DND-41 (cell line): ENCODE results near the gene CHRNA5.

ENCODE experiments used
- ATAC-seq: fragments of 200-7000 bp; cut with Tn5 transposase; 3 replicates; pipeline ENCODE4 v1.9.1; 2021; ENCODE audit warnings: low read depth; ENCODE audit not compliant: insufficient read depth
- DNase-seq: peaks from one replicate; pipeline ENCODE4 v3.0.0-alpha.2; 2020
- H2AFZ ChIP-seq: 2 replicates; pipeline ENCODE4 v1.6.0; 2012; ENCODE audit warnings: low read depth, low read length
- H3K27ac ChIP-seq: 2 replicates; pipeline ENCODE4 v1.5.1; 2012; ENCODE audit warnings: low read length, inconsistent platforms
- H3K27me3 ChIP-seq: fragments of 200-600 bp; sonication (generic); 2 replicates; pipeline ENCODE4 v1.6.0; 2012; ENCODE audit warnings: low read length, mild to moderate bottlenecking, inconsistent platforms; ENCODE audit not compliant: insufficient read depth, poor library complexity
- H3K36me3 ChIP-seq: 2 replicates; pipeline ENCODE4 v1.5.1; 2012; ENCODE audit warnings: low read length, inconsistent platforms; ENCODE audit not compliant: insufficient read depth
- H3K4me1 ChIP-seq: 2 replicates; pipeline ENCODE4 v1.5.1; 2012; ENCODE audit warnings: mild to moderate bottlenecking, low read length; ENCODE audit not compliant: insufficient read depth
- H3K4me2 ChIP-seq: 2 replicates; pipeline ENCODE4 v1.6.0; 2012; ENCODE audit warnings: mild to moderate bottlenecking, moderate library complexity, low read length, inconsistent platforms; ENCODE audit not compliant: insufficient read depth
- H3K4me3 ChIP-seq, 2 experiments: fragments of 200-600 bp in 1 of 2; shearing (Covaris generic) in 1 of 2; 2 replicates each; pipeline ENCODE4 v1.5.1; 2012 to 2016; ENCODE audit warnings: inconsistent platforms in 2 of 2, low read length in 2 of 2, mild to moderate bottlenecking in 2 of 2, low read depth in 1 of 2, moderate library complexity in 1 of 2
- H3K79me2 ChIP-seq: 2 replicates; pipeline ENCODE4 v1.6.0; 2012; ENCODE audit warnings: low read length, inconsistent platforms; ENCODE audit not compliant: insufficient read depth
- H3K9ac ChIP-seq: 2 replicates; pipeline ENCODE4 v1.6.0; 2012; ENCODE audit warnings: low read depth, mild to moderate bottlenecking, inconsistent platforms, low read length, moderate library complexity
- H3K9me3 ChIP-seq: 2 replicates; pipeline ENCODE4 v1.5.1; 2012; ENCODE audit warnings: low read length, moderate library complexity, mild to moderate bottlenecking, inconsistent platforms; ENCODE audit not compliant: insufficient read depth, severe bottlenecking
- H4K20me1 ChIP-seq: 2 replicates; pipeline ENCODE4 v1.6.0; 2012; ENCODE audit warnings: low read length; ENCODE audit not compliant: insufficient read depth
- EZH2 ChIP-seq: IDR thresholded peaks from 3 replicates; pipeline ENCODE4 v1.6.1; 2012; ENCODE audit warnings: borderline replicate concordance, low read depth, mild to moderate bottlenecking, moderate library complexity, low read length, inconsistent platforms; ENCODE audit not compliant: severe bottlenecking
- TF ChIP-seq, protein P1 (sequence below): IDR thresholded peaks from 2 replicates; pipeline ENCODE4 v1.5.1; 2012; ENCODE audit warnings: borderline replicate concordance, low read length, moderate library complexity, mild to moderate bottlenecking; ENCODE audit not compliant: poor library complexity, severe bottlenecking; ENCODE audit errors: extremely low read depth

CHRNA5 gene

DNA sequence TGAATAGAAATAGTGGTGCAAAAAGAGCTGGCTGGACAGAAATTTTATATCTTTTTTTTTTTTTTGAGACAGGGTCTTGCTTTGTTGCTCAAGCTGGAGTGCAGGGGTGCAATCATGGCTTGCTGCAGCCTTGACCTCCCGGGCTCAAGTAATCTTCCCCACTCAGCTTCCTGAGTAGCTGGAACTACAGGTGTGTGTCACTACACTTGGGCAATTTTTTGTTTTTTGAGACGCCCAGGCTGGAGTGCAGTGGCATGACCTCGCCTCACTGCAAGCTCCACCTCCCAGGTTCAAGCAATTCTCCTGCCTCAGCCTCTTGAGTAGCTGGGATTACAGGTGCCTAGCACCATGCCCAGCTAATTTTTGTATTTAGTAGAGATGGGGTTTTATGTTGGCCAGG lies 33.0 kb downstream of the CHRNA5 start:
- Histone ChIP-seq H3K9ac (no peak overlapping the region), H3K27me3 (no peaks in the 10 kb centered on the region), H3K4me1 (no peaks in the 10 kb centered on the region), H3K36me3 (no peaks in the 10 kb centered on the region), H3K9me3 (no peaks in the 10 kb centered on the region), H3K79me2 (no peaks in the 10 kb centered on the region), H4K20me1 (no peaks in the 10 kb centered on the region), H2AFZ (no peak overlapping the region), H3K4me2 (no peak overlapping the region), H3K4me3 (no peak overlapping the region), H3K27ac (no peak overlapping the region)
- DNase-seq (no peak), ATAC-seq (no peak)
- TF ChIP-seq EZH2 = no peak
- TF ChIP-seq, protein P1, sequence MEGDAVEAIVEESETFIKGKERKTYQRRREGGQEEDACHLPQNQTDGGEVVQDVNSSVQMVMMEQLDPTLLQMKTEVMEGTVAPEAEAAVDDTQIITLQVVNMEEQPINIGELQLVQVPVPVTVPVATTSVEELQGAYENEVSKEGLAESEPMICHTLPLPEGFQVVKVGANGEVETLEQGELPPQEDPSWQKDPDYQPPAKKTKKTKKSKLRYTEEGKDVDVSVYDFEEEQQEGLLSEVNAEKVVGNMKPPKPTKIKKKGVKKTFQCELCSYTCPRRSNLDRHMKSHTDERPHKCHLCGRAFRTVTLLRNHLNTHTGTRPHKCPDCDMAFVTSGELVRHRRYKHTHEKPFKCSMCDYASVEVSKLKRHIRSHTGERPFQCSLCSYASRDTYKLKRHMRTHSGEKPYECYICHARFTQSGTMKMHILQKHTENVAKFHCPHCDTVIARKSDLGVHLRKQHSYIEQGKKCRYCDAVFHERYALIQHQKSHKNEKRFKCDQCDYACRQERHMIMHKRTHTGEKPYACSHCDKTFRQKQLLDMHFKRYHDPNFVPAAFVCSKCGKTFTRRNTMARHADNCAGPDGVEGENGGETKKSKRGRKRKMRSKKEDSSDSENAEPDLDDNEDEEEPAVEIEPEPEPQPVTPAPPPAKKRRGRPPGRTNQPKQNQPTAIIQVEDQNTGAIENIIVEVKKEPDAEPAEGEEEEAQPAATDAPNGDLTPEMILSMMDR = no peak

DNA sequence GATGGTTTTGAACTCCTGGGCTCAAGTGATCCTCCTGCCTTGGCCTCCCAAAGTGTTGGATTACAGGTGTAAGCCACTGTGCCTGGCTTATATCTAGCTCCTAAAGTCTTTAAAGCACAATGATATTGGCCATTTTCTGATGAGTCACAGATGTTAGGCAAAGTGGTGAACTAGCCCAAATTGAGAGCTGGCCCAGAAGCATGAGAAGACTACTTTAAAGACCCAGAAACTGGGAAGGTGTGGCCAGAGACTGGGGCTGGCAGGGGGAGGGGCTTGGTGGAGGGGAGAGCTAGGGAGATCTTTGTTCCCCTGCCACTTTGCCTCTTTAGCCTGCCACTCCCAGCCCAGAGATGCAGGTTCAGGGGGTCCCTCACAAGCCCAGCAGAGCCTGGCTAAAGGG lies 33.9 kb downstream of the CHRNA5 start:
- no peak overlapping the region for H3K4me2 ChIP-seq
- H2AFZ ChIP-seq = no peak overlapping the region
- no peak overlapping the region for H3K4me3 ChIP-seq
- H3K27me3 ChIP-seq = no peaks in the 10 kb centered on the region
- no peaks in the 10 kb centered on the region for H3K9me3 ChIP-seq
- no peaks in the 10 kb centered on the region for H4K20me1 ChIP-seq
- no peak overlapping the region for H3K9ac ChIP-seq
- no peak for ATAC-seq
- TF ChIP-seq EZH2 = no peak
- TF ChIP-seq, protein P1 = no peak
- no peaks in the 10 kb centered on the region for H3K36me3 ChIP-seq
- H3K27ac ChIP-seq = no peak overlapping the region
- H3K79me2 ChIP-seq = no peaks in the 10 kb centered on the region
- H3K4me1 ChIP-seq = no peaks in the 10 kb centered on the region
- DNase-seq = no peak

DNA sequence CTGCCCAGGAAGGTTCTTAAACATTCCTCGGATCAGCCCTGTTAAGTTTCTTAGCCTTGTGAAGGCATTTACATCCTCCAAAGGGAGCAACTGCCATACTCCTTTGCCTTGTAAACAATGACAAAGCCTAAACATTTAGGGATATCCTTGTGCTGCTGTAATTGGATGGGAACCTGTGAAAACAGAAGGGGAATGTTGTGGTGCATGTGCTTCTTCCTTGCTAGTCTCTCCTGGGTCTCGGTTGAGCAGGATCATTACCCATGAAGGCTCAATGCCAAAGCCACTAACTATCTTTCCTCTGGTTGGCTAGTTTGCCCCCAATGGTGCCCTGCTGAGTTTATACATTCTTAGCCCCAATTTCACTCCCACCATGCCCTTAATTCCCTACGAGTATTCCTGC lies 38.1 kb downstream of the CHRNA5 start:
- H3K79me2 ChIP-seq = no peaks in the 10 kb centered on the region
- DNase-seq (no peak), ATAC-seq (no peak)
- no peak overlapping the region for H2AFZ ChIP-seq
- no peaks in the 10 kb centered on the region for H3K4me1 ChIP-seq
- no peaks in the 10 kb centered on the region for H3K36me3 ChIP-seq
- no peaks in the 10 kb centered on the region for H3K27me3 ChIP-seq
- H3K9me3 ChIP-seq = no peaks in the 10 kb centered on the region
- no peak overlapping the region for H3K4me3 ChIP-seq
- TF ChIP-seq EZH2 = no peak
- H4K20me1 ChIP-seq = no peaks in the 10 kb centered on the region
- H3K4me2 ChIP-seq = no peak overlapping the region
- H3K9ac ChIP-seq = no peak overlapping the region
- H3K27ac ChIP-seq = no peak overlapping the region

DNA sequence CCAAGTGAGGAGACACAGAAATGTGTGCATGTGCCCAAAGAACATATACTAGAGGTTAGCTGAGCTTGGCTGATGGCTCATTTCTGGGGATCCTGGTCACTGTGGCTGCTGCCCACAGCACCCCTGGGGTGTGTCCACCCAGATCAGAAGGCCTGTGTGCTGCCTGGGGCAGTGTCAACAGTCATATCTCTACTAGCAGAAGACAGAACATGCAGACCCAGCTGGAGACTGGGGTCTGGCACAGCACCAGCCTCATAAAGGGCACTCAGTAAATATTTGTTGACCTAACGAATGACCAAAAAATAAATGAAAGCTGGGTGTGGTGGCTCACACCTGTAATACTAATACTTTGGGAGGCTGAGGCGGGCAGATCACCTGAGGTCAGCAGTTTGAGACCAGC lies 39.1 kb downstream of the CHRNA5 start:
- H3K79me2 ChIP-seq = no peaks in the 10 kb centered on the region
- H3K4me2 ChIP-seq = no peak overlapping the region
- no peaks in the 10 kb centered on the region for H3K9me3 ChIP-seq
- TF ChIP-seq, protein P1 = no peak
- no peak for TF ChIP-seq EZH2
- H3K27ac ChIP-seq = no peak overlapping the region
- H3K4me3 ChIP-seq = no peak overlapping the region
- ATAC-seq (no peak), DNase-seq (no peak)
- H3K4me1 ChIP-seq = no peaks in the 10 kb centered on the region
- H2AFZ ChIP-seq = no peak overlapping the region
- H3K27me3 ChIP-seq = no peaks in the 10 kb centered on the region
- no peak overlapping the region for H3K9ac ChIP-seq
- H4K20me1 ChIP-seq = no peaks in the 10 kb centered on the region
- no peaks in the 10 kb centered on the region for H3K36me3 ChIP-seq
